Skeletal muscle cell (primary cell): Measurements from ENCODE around the gene GUK1.

Experiments used
- DNase-seq: peaks from one replicate; pipeline ENCODE4 v3.0.0-alpha.2; 2010; ENCODE audit warnings: low read depth
- H3K4me3 ChIP-seq: 2 replicates; pipeline ENCODE4 v1.5.1; 2011; ENCODE audit warnings: low read depth, mild to moderate bottlenecking, control low read depth, low read length, moderate library complexity

GUK1 gene

DNA sequence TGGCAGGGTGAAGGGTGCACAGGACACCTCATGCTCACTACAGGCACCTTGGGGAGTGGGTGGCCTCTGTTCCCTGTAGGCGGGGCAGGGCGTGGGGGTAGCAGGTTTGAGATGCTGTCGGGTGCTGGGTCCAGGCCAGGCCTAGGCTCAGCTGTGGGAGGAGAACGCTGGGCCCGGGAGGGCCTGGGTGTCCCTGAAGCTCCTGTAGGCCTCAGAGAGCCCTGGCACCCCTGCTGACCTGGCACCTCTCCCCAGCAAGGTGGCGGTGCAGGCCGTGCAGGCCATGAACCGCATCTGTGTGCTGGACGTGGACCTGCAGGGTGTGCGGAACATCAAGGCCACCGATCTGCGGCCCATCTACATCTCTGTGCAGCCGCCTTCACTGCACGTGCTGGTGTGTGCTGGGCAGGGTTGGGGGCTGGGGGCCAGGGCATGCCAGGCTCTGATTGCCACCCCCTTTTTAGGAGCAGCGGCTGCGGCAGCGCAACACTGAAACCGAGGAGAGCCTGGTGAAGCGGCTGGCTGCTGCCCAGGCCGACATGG lies 7.1 kb downstream of the GUK1 start:
- no peak for DNase-seq
- H3K4me3 ChIP-seq: no peak overlapping the region

DNA sequence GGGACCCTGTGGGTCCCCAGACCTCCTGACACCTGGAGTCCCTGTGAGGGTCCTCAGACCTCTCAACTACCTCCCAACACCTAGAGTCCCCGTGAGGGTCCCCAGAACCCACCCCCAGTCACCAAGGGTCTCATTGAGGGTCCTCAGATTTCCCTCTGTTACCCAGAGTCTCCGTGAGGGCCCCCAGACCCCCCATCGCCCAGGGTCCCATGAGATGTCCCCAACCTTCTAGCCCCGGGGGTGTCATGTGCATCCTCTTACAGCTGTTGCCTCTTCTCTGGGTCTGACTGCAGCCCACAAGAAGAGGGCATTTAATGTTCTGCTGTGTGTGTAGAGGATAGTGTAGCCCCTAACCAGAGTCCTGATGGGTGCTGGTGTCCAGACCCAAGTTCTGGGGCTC lies 7.7 kb downstream of the GUK1 start:
- DNase-seq: no peak
- no peak overlapping the region for H3K4me3 ChIP-seq

DNA sequence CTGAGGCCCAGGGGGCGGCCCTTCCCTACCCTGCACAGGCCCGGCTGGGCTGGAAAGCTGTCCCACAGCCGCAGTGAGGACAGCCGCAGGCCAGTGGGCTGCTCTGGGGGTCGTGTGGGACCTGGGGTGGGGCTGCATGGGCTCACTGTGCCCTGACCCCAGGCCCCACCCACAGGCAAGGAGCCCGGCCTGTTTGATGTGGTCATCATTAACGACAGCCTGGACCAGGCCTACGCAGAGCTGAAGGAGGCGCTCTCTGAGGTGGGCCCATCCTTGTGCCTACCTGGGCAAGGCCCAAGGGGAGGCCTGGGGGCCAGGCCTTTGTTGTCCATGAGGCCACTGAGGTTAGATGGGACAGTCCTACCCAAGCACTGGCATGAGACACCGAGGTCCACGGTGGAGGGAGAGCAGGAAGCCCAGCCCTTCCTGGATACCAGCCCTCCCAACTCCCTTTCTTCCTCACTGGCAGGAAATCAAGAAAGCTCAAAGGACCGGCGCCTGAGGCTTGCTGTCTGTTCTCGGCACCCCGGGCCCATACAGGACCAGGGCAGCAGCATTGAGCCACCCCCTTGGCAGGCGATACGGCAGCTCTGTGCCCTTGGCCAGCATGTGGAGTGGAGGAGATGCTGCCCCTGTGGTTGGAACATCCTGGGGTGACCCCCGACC lies 8.2 kb downstream of the GUK1 start:
- H3K4me3 ChIP-seq: no peak overlapping the region

DNA sequence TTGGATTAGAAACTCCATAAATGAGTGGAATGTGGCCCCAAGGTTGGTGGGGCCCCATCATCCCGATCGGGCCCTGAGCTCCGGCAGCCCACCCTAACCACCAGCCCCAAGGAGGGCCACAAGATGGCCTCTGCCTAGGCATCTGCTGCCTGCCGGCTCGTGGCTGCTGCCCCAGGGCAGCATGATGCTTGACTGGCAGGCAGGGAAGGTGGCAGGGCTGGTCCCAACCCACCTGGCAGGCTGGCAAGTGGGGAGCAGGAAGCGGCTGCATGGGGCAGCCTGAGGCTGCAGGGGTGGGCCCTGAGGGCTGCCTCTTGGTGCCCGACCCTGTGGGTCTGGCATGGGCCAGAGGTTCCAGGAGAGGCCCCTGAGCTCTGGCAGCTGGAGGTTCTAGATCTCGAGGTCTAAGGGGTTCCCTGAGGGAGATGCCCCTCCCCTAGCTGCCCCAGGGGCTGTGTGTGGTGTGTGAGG lies 8.9 kb downstream of the GUK1 start:
- DNase-seq: no peak
- H3K4me3 ChIP-seq: no peak overlapping the region

More for the DNA sequence above, 8.2 kb downstream of the GUK1 start:
- DNase-seq: no peak

DNA sequence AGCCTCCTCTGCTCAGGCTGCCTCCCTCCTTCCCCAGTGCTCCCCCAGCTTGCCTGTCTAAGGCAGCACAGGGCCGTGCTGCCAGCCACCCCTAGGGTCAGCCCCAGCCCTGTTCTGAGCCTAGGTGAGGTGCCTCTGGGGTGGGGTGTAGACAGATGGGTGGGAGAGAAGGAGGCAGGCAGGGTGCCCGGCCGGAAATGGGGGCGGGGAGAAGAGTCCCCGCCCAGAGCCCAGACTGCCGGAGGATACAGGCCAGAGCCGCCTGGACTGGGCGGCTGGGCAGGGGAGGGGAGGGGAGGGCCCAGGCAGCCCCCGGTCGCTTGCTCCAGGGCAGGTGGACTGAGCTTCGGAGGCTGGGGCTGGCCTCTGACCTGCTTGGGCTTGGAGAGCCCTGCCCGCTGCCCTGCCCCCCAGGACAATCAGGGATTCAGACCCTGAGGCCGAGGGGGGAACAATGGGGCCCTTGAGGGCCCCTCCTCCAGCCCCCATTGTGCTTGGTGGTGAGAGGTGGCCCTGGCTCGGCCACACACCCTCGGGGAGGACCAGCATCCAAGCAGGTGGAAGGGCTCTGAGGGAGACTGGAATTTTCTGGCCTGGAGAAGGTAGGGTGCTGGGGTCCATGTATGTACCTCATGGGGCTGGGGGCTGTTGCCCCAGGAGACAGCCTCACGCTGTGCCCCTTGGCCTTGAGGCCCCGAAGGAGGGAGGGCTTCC lies 9.5 kb downstream of the GUK1 start, which contains the start of gene GJC2:
TSS of gene GJC2 (plus strand) at position 525 of the 714 bp plus-strand sequence. CDS start 7,829 bp downstream, outside the sequence.
- DNase-seq: no peak
- no peak within 1 kb of the TSS for H3K4me3 ChIP-seq

DNA sequence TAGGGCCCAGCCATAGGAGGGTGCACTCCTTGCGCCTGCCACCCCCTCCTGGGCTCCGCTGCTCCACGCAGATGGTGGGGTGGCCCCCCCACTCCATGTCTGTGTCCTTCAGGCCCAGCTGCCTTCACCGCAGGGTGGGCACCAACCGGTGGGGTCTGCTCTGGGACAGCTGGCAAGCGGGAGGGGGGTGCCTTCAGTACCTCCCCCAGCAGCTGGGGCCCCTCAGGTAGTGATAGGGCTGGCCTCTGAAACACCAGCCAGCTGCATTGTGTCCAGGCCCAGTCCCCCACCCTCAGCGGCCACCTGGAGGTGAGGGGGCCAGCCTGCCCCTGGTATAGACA lies 10.0 kb downstream of the GUK1 start:
- DNase-seq: no peak
- no peak overlapping the region for H3K4me3 ChIP-seq

DNA sequence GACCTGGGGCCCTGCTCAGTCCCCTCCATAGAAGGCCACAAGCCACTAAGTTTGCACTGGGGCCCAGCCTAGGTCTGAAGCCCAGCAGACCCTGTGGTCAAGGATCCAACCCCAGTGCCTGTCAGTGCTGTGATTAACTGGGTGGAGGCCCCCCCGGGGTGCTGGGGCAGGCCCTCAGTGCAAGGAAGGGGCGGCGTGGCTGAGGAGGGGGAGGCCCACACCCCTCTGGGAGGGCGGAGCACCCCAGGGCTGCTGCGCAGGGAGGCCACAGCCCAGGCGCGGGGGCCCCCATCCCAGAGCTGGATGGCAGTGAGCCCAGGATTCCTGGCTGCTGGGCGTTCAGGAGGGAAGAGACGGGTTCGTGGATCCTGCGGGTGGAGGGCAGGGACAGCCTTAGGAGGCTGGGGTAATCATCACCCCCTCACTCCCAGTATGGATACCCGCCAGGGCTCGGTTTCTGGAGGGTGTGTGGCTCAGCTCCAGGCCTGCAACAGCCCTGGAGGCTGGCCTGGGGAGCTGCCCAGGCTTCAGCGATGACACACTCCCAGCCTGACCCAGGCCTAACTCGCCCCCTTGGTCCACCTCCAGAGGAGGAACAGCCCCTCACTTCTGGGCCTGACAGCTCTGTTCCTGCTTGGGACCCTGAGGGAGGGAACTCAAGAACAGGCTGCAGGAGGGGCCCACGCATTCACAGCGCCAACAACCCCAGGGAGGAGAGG lies 10.5 kb downstream of the GUK1 start:
- H3K4me3 ChIP-seq: no peak overlapping the region
- DNase-seq: peak; percentile 76

DNA sequence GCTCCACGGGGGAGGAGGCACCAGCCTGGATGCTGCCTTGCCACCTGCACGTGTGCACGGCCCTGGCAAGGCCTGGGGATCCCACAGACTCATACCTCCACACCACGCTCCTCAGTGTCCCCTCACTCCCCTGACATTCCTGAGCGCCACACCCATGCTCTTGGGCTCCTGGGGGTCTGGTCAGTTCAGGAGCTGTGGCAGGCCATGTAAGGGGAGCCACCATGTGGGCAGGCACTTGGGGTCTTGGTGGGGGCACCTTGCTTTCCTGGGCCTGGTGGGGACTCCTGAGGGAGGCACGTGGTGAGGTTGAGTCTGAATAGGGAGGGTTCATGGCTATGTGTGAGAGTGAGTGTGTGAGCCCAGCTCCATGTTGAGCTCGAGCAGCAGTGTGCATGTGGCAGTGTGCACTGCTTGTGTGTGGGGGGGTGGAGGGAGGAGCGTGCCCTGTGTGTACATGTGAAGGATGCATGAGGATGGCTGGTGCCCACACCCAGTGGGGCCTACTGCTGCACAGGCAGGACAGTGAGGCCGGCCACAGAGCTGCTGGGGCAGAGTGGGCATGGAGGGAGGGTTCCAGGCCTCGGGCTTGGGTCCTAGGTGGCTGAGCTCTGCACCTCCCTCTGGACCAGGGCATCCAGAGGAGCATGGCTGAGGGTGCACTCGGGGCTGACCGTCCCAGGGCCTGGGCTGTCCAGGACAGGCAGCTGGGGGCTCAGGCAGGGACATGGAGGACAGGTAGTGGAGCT lies 11.3 kb downstream of the GUK1 start:
- DNase-seq: no peak
- H3K4me3 ChIP-seq: no peak overlapping the region

DNA sequence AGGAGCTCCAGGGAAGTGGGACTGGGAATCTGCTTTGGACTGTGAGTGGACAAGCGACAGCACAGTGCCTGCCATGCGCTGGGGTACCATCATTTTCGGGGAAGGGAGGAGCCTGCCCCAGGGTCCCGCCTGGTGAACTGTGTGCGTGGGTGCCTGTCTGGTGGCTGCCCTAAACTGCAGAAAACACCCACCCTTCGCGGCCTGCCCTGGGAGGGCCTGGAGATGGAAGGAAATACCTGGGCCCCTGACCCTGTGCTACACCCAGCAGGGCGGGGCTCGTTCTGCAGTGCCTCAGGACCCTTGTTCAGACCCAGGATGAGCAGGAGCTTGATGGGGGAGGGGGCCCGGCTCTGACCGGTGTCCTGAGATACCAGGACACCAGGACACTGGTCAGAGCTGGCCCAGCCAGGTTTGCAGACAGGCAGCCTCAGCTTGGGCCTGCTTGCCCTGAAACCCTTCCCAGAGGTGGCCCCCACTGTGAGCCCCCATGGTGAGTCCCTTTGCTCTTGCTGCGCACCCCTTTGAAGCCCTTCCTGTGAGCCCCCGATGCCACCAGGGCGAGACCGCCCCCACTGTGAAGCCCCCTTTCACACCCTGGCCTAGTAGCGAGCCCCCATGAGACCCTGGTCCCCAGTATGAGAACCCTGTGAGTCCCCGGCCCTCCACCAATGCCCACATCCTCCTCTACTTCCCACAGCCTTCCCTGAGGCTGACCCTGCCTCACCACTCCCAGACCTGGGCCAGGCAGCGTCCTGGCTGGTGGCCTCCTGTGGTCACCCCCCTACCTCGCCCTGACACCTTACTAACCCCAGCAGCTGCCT lies 12.2 kb downstream of the GUK1 start:
- no peak for DNase-seq
- H3K4me3 ChIP-seq: no peak overlapping the region

DNA sequence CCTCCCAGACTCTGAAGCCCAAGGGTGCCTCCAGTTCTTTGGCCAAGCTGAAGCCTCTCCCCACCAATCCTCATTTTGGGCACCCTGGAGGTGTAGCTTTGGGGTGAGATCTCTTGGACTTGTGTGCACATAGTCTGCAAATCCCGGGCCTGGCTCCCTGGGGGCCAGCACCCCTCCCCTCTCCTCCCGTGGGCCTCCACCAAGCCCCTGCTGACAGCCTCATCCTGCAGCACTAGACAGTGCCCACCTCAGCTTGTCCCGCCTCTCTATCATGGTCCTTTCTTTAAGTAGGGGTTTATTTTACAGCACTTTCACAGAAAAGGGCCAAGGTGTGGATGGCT lies 12.8 kb downstream of the GUK1 start:
- H3K4me3 ChIP-seq: no peak overlapping the region
- DNase-seq: no peak

DNA sequence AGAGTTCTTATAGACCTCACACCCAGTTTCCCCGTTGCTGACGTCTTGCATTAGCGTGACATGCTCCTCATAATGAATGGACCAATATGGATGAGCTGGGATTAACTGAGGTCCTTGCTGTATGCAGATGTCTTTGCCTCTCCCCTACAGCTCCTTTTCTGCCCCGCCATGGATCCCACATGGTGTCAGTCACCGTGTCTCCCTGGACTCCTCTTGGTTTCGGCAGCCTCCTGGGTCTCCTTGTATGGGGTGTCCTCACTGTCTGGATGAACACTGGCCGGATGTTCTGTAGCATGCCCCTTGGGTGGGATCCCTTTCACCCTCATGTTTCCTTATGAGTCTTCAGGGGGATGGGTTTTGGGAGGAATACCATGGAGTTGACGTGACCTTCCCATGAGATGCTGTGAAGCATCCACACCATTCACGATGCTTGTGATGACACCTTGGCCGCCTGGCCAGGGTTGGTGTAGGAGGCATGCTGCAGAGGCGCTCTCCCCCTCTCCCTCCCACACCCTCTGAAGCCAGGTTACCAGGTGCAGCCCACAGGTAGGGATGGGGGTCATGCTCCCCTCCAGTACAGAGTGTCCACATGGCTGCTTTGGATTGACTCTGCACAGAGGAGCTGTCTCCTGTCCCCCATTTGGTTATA lies 14.1 kb downstream of the GUK1 start:
- DNase-seq: no peak
- H3K4me3 ChIP-seq: no peak overlapping the region

DNA sequence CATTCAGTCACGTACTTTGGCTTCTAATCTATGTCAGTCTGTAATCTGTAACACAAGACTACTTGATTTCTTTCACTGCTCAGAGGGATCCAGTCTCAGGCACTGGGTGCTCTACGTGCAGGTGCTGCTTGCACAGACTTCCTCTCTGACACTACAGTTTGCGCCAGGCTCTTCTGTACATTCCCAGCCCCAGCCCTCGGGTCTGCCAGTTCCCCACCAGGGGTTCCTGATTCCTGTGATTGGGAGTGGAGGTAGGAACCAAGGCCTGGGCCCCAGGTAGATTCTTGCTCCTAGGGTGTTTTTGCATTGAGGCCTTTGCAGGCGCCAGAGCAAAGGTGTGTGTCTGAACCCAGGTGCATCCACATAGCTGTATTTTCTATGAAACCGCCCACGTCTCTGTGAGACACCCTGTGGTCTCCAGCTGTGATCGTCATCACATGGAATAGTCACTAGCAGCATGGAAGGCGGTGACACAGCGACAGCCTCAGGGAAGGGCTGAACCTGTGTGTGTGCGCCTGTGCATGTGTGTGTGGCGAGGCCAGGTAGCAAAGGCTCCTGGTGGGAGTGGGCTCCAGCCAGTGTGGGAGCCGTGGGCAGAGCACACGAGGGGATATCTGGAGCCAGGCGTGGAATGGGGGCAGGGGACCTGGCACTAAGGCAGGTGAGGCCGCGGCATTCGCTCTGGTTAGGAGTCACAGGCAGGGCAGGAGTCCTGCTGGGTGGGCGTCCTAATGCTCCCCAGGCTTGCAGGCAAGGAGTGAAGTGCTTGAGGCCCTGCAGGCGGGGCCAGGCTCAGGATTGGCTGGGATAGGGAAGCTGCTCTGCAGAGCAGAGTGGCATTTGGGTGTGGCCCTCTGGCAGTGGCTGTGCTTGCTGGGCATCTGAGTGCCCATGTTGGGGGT lies 14.8 kb downstream of the GUK1 start:
- no peak for DNase-seq
- no peak overlapping the region for H3K4me3 ChIP-seq

DNA sequence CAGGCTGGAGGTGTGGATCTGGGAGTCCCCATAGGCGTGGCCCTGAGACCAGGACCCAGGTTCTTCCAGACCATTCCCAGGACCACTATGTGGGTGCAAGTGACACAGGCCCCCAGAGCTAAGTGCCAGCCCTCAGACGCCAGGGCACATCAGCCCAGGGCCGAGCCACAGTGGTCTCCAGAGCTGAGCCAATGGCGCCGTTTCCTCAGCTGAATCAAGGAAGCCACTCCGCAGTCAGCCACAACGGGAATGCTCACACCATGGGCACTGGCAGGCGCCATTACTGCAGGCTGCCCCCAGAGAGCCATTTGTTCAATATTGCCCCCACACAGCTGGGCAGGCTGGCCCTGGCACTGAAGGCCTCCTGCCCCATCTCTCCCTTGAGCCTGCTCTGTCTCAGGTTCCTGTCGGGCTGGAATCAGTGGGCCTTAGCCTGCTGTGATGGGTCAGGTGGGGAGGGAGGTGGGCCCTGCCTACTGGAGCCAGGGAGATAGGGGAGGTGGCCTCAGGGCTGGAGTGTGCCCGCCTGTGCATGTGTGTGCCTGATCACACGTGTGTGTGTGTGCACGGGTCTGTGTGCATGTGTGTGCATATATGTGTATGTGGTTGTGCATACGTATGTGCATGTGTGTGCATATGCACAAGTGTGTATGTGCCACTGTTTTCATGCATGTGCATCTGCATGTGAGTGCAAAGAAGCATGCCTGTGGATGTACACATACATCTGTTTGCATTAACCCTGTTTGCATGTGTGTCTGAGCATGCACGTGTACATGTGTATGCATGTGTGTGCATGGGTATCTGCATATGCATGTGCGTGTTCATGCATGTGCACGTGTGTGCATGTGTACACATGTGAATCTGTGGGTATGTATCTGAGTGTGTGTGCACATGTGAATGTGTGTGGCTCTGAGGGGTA lies 15.8 kb downstream of the GUK1 start:
- H3K4me3 ChIP-seq: no peak overlapping the region
- no peak for DNase-seq

DNA sequence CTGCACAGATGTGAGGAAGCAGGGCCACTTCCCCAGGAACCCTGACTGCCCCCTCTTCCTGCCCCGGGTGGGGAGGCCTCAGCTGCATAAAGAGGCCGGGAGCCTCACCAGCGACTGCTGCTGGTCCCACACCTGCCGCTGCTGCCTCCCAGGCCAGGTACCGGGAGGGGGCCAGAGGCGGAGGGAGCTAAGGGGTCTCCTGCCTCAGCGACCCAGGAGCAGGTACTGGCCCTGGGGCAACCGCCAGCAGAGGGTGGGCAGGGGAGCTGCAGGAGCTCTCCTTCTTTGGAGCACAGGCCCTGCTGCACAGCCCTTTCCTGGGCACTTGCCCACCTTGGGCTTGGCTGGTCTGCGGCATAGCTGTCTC lies 16.4 kb downstream of the GUK1 start:
- no peak overlapping the region for H3K4me3 ChIP-seq
- no peak for DNase-seq

DNA sequence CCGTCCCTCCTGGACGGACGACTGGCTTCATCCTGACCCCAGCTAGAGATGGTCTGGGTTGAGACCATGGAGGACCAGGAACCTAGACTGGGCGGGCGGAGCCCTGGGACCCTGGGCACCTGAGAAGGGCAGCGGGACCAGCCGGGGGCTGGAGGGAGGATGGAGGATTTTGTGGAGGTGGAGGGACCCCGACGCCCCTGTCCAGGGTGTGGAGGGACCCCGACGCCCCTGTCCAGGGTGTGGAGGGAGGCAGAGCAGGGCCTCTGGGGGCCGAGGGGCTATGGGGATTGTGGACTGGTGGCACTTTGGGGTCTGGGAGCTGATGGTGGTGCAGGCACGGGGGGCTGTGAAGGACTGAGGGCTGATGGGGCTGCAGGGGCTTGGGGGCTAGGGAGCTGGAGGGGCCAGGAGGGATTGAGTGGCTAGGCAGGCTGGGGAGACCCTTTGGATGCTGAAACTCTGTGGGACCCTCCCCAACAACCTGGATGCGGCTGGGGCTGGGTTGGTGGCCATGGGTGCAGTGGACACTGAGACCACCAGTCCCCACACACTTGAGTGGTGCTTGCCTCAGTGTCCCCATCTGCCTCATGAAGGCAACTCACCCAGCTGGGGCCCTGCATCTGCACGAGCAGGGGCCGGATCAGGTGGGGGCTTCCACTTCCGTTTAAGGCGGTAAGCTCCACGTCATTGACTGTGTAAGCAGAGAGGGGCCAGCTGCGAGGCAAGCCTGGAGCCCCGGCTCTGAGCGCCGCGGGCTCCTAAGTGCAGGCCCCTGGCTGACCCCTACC lies 17.1 kb downstream of the GUK1 start:
- no peak overlapping the region for H3K4me3 ChIP-seq
- DNase-seq: no peak

DNA sequence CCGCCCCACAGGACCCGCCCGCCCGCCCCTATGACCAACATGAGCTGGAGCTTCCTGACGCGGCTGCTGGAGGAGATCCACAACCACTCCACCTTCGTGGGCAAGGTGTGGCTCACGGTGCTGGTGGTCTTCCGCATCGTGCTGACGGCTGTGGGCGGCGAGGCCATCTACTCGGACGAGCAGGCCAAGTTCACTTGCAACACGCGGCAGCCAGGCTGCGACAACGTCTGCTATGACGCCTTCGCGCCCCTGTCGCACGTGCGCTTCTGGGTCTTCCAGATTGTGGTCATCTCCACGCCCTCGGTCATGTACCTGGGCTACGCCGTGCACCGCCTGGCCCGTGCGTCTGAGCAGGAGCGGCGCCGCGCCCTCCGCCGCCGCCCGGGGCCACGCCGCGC lies 17.6 kb downstream of the GUK1 start:
- H3K4me3 ChIP-seq: no peak overlapping the region
- no peak for DNase-seq
